Spleen (tissue), 7 donors: ENCODE results near the gene MAFF.

ENCODE experiments used
- POLR2AphosphoS5 ChIP-seq, 3 donors: sonication (generic); formaldehyde crosslinking; IDR thresholded peaks; one replicate each; pipeline ENCODE4 v1.5.1; 2017; ENCODE audit warnings: antibody characterized with exemption in 3 of 3
- TF ChIP-seq, protein P1 (sequence below), 11 experiments: fragments of 200-600 bp in 7 of 11; fragments of 450-650 bp in 4 of 11; sonication (generic) in 4 of 11; IDR thresholded peaks in 8 of 11; conservative IDR thresholded peaks in 3 of 11; 1 replicate in 7 of 11; 2 replicates in 4 of 11; pipeline versions ENCODE4 v1.4.0 to v1.8.0; 2016 to 2021; ENCODE audit warnings: antibody characterized with exemption in 11 of 11, inconsistent platforms in 4 of 11, mild to moderate bottlenecking in 1 of 11
- donor health status: DM: no; HTN: no; CAD: no; lungs with moderate emphysema.
- donor health status: DM: no; HTN: no; CAD: no.
- donor health status: DM: no; HTN: no; CAD: no.

DNA sequence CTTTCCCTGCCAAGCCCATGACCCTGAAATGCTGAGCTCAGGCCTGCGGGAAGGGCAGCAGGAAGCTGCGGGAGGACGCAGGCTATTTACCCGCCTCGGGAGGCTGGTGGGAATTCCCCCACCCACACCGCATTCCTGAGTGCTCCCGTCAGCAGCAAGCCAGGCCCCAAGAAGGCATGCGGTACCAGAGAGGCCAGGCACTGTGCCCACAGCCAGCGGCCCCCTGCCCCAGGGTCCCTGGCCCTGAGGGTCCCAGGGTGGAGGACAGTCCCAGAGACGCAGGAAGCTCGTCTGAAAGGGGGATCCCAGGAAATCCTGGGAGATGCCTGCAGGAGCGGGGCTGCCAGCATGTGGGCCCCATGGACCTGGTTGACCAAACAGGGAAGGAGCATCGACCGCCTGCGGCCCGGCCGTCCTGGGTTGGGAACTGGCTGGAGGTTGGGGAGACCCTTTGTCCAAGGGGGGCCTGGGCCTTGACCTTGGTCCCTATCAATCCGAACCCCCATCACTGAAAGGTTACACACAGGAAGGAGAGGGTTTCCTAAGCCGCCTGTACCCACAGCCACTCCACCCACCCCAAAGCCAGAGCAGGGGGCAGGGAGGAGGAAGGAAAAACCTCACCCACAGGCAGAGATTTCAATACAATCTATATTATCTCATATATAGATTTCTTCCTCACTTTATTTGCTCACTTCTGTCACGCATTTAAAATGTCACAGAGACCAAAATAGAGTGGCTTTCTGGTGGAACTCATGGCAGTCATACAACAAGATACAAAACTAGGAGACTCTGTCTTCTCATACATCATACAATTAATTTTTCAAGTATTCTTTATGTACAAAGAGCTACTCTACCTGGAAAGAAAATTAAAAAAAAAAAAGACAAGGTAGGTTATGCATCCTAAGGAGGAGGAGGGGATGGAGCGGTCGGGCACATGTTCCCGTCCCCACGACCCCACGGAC is 17.1 kb downstream of the MAFF start:
- TF ChIP-seq, protein P1, sequence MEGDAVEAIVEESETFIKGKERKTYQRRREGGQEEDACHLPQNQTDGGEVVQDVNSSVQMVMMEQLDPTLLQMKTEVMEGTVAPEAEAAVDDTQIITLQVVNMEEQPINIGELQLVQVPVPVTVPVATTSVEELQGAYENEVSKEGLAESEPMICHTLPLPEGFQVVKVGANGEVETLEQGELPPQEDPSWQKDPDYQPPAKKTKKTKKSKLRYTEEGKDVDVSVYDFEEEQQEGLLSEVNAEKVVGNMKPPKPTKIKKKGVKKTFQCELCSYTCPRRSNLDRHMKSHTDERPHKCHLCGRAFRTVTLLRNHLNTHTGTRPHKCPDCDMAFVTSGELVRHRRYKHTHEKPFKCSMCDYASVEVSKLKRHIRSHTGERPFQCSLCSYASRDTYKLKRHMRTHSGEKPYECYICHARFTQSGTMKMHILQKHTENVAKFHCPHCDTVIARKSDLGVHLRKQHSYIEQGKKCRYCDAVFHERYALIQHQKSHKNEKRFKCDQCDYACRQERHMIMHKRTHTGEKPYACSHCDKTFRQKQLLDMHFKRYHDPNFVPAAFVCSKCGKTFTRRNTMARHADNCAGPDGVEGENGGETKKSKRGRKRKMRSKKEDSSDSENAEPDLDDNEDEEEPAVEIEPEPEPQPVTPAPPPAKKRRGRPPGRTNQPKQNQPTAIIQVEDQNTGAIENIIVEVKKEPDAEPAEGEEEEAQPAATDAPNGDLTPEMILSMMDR (IDR thresholded peaks at IDR 0.05 in 8 of 11, conservative IDR thresholded peaks at IDR 0.05 in 3 of 11) = no peak
- TF ChIP-seq POLR2AphosphoS5 (IDR thresholded peaks at IDR 0.05) = peak; percentile 73 to 83 (median 74)
